MM.1S (cell line): ENCODE measurements around the gene MALSU1.

Source experiments
- EZH2phosphoT487 ChIP-seq: fragments of 300-600 bp; sonication (generic); IDR thresholded peaks from 2 replicates; pipeline ENCODE4 v1.6.1; 2018; ENCODE audit warnings: antibody characterized with exemption, low read length
- TF ChIP-seq, protein P1 (sequence below): fragments of 300-600 bp; sonication (generic); IDR thresholded peaks from 2 replicates; pipeline ENCODE4 v1.5.1; 2016; ENCODE audit warnings: antibody characterized with exemption, low read length, mixed read lengths

DNA sequence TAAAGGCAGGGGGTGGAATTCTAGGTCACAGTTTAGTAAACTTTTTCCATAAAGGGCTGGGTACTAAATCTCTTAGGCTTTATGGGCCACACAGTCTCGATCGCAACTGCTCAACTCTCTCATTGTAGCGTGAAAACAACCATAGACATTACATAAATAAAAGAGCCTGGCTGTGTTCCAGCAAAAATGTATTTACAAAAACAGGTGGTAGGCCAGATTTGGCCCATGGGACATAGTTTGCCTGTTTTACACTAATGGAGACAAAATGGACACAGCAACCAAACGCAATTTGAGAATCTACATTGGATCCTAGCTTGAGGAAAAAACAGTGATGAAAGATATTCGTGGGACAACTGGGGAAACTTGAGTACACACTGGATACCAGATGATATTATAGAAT, 23.2 kb upstream of the MALSU1 start:
- TF ChIP-seq, protein P1, sequence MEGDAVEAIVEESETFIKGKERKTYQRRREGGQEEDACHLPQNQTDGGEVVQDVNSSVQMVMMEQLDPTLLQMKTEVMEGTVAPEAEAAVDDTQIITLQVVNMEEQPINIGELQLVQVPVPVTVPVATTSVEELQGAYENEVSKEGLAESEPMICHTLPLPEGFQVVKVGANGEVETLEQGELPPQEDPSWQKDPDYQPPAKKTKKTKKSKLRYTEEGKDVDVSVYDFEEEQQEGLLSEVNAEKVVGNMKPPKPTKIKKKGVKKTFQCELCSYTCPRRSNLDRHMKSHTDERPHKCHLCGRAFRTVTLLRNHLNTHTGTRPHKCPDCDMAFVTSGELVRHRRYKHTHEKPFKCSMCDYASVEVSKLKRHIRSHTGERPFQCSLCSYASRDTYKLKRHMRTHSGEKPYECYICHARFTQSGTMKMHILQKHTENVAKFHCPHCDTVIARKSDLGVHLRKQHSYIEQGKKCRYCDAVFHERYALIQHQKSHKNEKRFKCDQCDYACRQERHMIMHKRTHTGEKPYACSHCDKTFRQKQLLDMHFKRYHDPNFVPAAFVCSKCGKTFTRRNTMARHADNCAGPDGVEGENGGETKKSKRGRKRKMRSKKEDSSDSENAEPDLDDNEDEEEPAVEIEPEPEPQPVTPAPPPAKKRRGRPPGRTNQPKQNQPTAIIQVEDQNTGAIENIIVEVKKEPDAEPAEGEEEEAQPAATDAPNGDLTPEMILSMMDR = no peak
- TF ChIP-seq EZH2phosphoT487 = no peak
